HepG2 (cell line): Measurements from ENCODE around the gene ITPK1. TPM values are rescaled to one million over a fixed set of nuclear protein-coding genes. Genes with fewer than 3 reads are reported as not detected.

Experiments used
- BCL6 ChIP-seq: IDR thresholded peaks from 2 replicates; pipeline ENCODE4 v1.6.1; 2016; ENCODE audit warnings: missing genetic modification reagents, missing compliant biosample characterization
- CHD4 ChIP-seq: fragments of 200-600 bp; sonication (generic); IDR thresholded peaks from 2 replicates; pipeline ENCODE4 v1.7.0; 2017; ENCODE audit warnings: mild to moderate bottlenecking, low read length, borderline replicate concordance
- DNMT3B ChIP-seq: conservative IDR thresholded peaks from 2 replicates; pipeline ENCODE4 v1.6.1; 2016; ENCODE audit warnings: missing biosample characterization, control low read depth
- ETV5 ChIP-seq: IDR thresholded peaks from 2 replicates; pipeline ENCODE4 v1.6.1; 2018; ENCODE audit warnings: missing biosample characterization, missing genetic modification reagents, inconsistent platforms, borderline replicate concordance
- FOXA3 ChIP-seq: IDR thresholded peaks from 2 replicates; pipeline ENCODE4 v1.6.1; 2016; ENCODE audit warnings: missing genetic modification reagents, missing compliant biosample characterization
- FOXO1 ChIP-seq: sonication (generic); formaldehyde crosslinking; IDR thresholded peaks from 2 replicates; pipeline ENCODE4 v1.4.0; 2020; ENCODE audit warnings: missing genetic modification reagents
- HDAC2 ChIP-seq: sonication (generic); formaldehyde crosslinking; IDR thresholded peaks from 2 replicates; pipeline ENCODE4 v1.4.0; 2020; ENCODE audit warnings: missing genetic modification reagents
- HINFP ChIP-seq: sonication (generic); formaldehyde crosslinking; IDR thresholded peaks from 2 replicates; pipeline ENCODE4 v1.4.0; 2020; ENCODE audit warnings: low read depth, mild to moderate bottlenecking, missing genetic modification reagents
- HOXA3 ChIP-seq: sonication (generic); formaldehyde crosslinking; IDR thresholded peaks from 2 replicates; pipeline ENCODE4 v1.5.0; 2020; ENCODE audit warnings: missing genetic modification reagents
- KLF6 ChIP-seq: IDR thresholded peaks from 2 replicates; pipeline ENCODE4 v1.8.0; 2016; ENCODE audit warnings: missing biosample characterization, missing genetic modification reagents
- NAIF1 ChIP-seq: sonication (generic); formaldehyde crosslinking; IDR thresholded peaks from 2 replicates; pipeline ENCODE4 v1.5.0; 2020; ENCODE audit warnings: mild to moderate bottlenecking, missing genetic modification reagents, borderline replicate concordance
- SSRP1 ChIP-seq: IDR thresholded peaks from 2 replicates; pipeline ENCODE4 v1.6.1; 2016; ENCODE audit warnings: control low read depth
- TFAP4 ChIP-seq: sonication (generic); IDR thresholded peaks from 2 replicates; pipeline ENCODE4 v1.6.1; 2016; ENCODE audit warnings: low read depth, borderline replicate concordance
- TMF1 ChIP-seq: sonication (generic); formaldehyde crosslinking; IDR thresholded peaks from 2 replicates; pipeline ENCODE4 v1.8.1; 2022; ENCODE audit warnings: low read depth, missing genetic modification reagents
- TSC22D2 ChIP-seq: sonication (generic); formaldehyde crosslinking; IDR thresholded peaks from 2 replicates; pipeline ENCODE4 v1.5.1; 2020; ENCODE audit warnings: missing genetic modification reagents, mild to moderate bottlenecking, borderline replicate concordance
- WIZ ChIP-seq: sonication (generic); formaldehyde crosslinking; IDR thresholded peaks from 2 replicates; pipeline ENCODE4 v1.5.1; 2020; ENCODE audit warnings: mild to moderate bottlenecking, missing genetic modification reagents
- ZBTB2 ChIP-seq: sonication (generic); formaldehyde crosslinking; IDR thresholded peaks from 2 replicates; pipeline ENCODE4 v1.8.0; 2022; ENCODE audit warnings: low read depth, missing genetic modification reagents
- ZBTB7A ChIP-seq: sonication (generic); formaldehyde crosslinking; IDR thresholded peaks from 2 replicates; pipeline ENCODE4 v1.8.0; 2022; ENCODE audit warnings: mild to moderate bottlenecking, missing genetic modification reagents
- ZNF225 ChIP-seq: sonication (generic); formaldehyde crosslinking; IDR thresholded peaks from 2 replicates; pipeline ENCODE4 v1.4.0; 2020; ENCODE audit warnings: mild to moderate bottlenecking, missing genetic modification reagents
- ZNF264 ChIP-seq: sonication (generic); formaldehyde crosslinking; IDR thresholded peaks from 2 replicates; pipeline ENCODE4 v1.4.0; 2020; ENCODE audit warnings: missing genetic modification reagents
- ZNF274 ChIP-seq: sonication (generic); formaldehyde crosslinking; IDR thresholded peaks from 2 replicates; pipeline ENCODE4 v1.5.1; 2020; ENCODE audit warnings: mild to moderate bottlenecking, missing genetic modification reagents
- ZNF441 ChIP-seq: sonication (generic); formaldehyde crosslinking; IDR thresholded peaks from 2 replicates; pipeline ENCODE4 v1.7.0; 2021; ENCODE audit warnings: missing genetic modification reagents, borderline replicate concordance
- ZNF570 ChIP-seq: sonication (generic); formaldehyde crosslinking; IDR thresholded peaks from 2 replicates; pipeline ENCODE4 v1.4.0; 2020; ENCODE audit warnings: mild to moderate bottlenecking, missing genetic modification reagents, borderline replicate concordance
- ZNF687 ChIP-seq: sonication (generic); formaldehyde crosslinking; IDR thresholded peaks from 2 replicates; pipeline ENCODE4 v1.5.1; 2020; ENCODE audit warnings: mild to moderate bottlenecking, missing genetic modification reagents, moderate library complexity
- ZNF883 ChIP-seq: sonication (generic); formaldehyde crosslinking; IDR thresholded peaks from 2 replicates; pipeline ENCODE4 v1.5.1; 2020; ENCODE audit warnings: mild to moderate bottlenecking, missing genetic modification reagents; ENCODE audit errors: not compliant biosample characterization
- polyA plus RNA-seq, 8 experiments: library from polyadenylated mRNA; depleted of rRNA in 3 of 8; stranded (reverse) in 7 of 8; unstranded in 1 of 8; fragments of >200 nt; fragmentation: Illumina TruSeq in 4 of 8; extraction: Trizol in 4 of 8; gene quantifications; 2 replicates each; pipeline versions ENCODE4 v1.2.1 to v1.2.3, GENCODE V29; 2011 to 2016; ENCODE audit warnings: low read depth in 4 of 8, missing spikeins in 1 of 8, mixed read lengths in 1 of 8; ENCODE audit not compliant: insufficient read depth in 1 of 8
- total RNA-seq, 5 experiments: library from RNA; depleted of rRNA; stranded (reverse); fragments of >200 nt; fragmentation: Illumina TruSeq; extraction: Trizol; gene quantifications; 2 replicates each; pipeline ENCODE4 v1.2.3, GENCODE V29; 2016; ENCODE audit warnings: low read depth in 1 of 5

The ITPK1 gene
- total and polyA plus RNA-seq, 2 of the 13 experiments (the other 11 are each of a cell fraction or from before 2014, with no cell fraction given): 20.5 to 47.5 TPM

GRCh38 chr14:93019970-93020369, 95.8 kb downstream of the ITPK1 start (continued):
- TF ChIP-seq TFAP4 (0 out of 2 replicates have a peak, but pooled peaks have one; percentile 21), ZNF441 (no peak), ZBTB7A (0 out of 2 replicates have a peak, but pooled peaks have one; percentile 36), CHD4 (no peak; the same call in 1 of the 2 replicates), ZBTB2 (CRISPR knock-in tag) (no peak), ZNF687 (CRISPR knock-in tag) (peak; percentile 86), ZNF225 (CRISPR knock-in tag) (no peak), ZNF264 (CRISPR knock-in tag) (no peak), TSC22D2 (CRISPR knock-in tag) (no peak), HDAC2 (CRISPR knock-in tag) (peak; percentile 69), HOXA3 (CRISPR knock-in tag) (peak; percentile 36; the same call in 1 of the 2 replicates), ZNF274 (CRISPR knock-in tag) (no peak), FOXA3 (CRISPR knock-in tag) (peak; percentile 16; the same call in 1 of the 2 replicates), ZNF883 (CRISPR knock-in tag) (no peak), ZNF570 (no peak), HINFP (CRISPR knock-in tag) (no peak), ETV5 (peak; percentile 26; the same call in 1 of the 2 replicates), TMF1 (CRISPR knock-in tag) (no peak), WIZ (CRISPR knock-in tag) (no peak), FOXO1 (CRISPR knock-in tag) (peak; percentile 39; the same call in 1 of the 2 replicates), KLF6 (no peak), DNMT3B (CRISPR knock-in tag) (no peak), SSRP1 (CRISPR knock-in tag) (no peak), NAIF1 (CRISPR knock-in tag) (no peak), BCL6 (peak; percentile 49; the same call in 1 of the 2 replicates)
